Measurements from ENCODE around the gene UROS.

Gene UROS

DNA sequence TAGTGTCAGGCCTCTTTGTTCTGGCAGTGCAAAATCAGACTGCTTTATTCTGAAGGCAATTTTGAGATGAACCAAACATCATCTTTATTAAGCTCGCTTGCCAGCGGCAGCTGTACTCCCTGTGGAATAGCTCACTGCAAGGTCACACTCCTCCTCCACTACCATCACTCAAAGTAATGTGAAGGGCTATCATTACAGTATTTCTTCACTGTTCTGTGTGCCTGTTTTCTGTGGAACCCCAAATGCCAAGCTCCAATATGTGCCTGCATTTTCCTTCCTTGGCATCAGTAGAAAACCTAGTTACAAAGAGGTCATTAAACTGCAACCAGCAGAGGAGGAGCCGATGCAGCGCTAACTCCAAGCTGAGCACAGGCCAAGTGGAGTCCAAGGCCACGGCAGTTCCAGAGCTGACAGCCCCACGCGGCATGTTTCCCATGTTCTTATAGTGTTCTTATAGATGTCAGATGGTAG lies 21.7 kb upstream of the UROS start:
- ATAC-seq, result no peak
- H3K36me3 Mint-ChIP-seq, result peaks cover 51% of the 10 kb centered on the region

DNA sequence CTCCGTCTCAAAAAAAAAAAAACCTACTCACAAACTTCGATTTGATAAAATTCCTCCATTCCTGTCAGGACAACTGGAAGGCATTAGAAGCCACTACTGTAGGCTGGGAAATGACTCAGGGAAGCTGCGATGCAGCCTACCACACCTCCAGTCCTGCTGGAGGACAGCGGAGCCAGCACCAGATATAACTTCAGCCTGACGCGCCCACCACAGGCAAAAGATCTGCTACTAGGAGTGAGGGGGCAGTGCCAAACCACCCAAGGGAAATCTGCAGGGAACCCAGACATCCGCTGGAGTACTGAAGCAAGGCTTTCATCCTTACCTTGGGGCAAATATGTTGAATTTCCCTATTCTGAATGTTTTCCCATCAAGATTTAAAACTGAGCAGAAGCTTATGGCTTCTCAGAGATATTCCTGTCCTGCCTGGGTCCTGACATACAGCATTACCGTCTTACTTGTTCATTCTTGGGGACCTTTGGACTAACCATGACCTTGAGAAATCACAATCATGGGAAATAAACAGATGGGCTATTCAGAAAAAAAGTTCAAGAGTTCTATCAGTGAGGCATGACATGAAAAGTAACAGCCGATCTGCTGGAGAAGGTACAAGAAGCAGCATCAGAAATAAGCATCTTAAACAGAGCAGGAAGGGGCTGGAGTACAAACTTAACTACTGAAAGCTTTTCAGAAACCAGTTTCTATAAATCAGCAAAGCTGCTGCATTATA lies 20.7 kb upstream of the UROS start:
- H3K27ac Mint-ChIP-seq, result no peak overlapping the region
- peaks cover 55% of the 10 kb centered on the region for H3K36me3 Mint-ChIP-seq

More for the DNA sequence above, 21.7 kb upstream of the UROS start:
- no peak overlapping the region for H3K4me3 Mint-ChIP-seq
- H3K27me3 Mint-ChIP-seq, result no peaks in the 10 kb centered on the region
- no peaks in the 10 kb centered on the region for H3K4me1 Mint-ChIP-seq
- H3K27ac Mint-ChIP-seq, result no peak overlapping the region
- no peaks in the 10 kb centered on the region for H3K9me3 Mint-ChIP-seq

GRCh38 chr10:125840955-125841354 lies 17.9 kb upstream of the UROS start:
- Mint-ChIP-seq H3K4me1 (no peaks in the 10 kb centered on the region), H3K4me3 (no peak overlapping the region), H3K9me3 (no peaks in the 10 kb centered on the region), H3K36me3 (peaks cover 50% of the 10 kb centered on the region), H3K27ac (no peak overlapping the region), H3K27me3 (no peaks in the 10 kb centered on the region)
- no peak for ATAC-seq

More for the DNA sequence above, 20.7 kb upstream of the UROS start:
- Mint-ChIP-seq H3K4me3 (no peak overlapping the region), H3K9me3 (no peaks in the 10 kb centered on the region), H3K4me1 (no peaks in the 10 kb centered on the region), H3K27me3 (no peaks in the 10 kb centered on the region)
- no peak for ATAC-seq

GRCh38 chr10:125840406-125840805 lies 17.3 kb upstream of the UROS start:
- Mint-ChIP-seq H3K4me3 (no peak overlapping the region), H3K4me1 (no peaks in the 10 kb centered on the region), H3K27me3 (no peaks in the 10 kb centered on the region), H3K27ac (no peak overlapping the region), H3K9me3 (no peaks in the 10 kb centered on the region), H3K36me3 (peaks cover 52% of the 10 kb centered on the region)
- ATAC-seq, result no peak

DNA sequence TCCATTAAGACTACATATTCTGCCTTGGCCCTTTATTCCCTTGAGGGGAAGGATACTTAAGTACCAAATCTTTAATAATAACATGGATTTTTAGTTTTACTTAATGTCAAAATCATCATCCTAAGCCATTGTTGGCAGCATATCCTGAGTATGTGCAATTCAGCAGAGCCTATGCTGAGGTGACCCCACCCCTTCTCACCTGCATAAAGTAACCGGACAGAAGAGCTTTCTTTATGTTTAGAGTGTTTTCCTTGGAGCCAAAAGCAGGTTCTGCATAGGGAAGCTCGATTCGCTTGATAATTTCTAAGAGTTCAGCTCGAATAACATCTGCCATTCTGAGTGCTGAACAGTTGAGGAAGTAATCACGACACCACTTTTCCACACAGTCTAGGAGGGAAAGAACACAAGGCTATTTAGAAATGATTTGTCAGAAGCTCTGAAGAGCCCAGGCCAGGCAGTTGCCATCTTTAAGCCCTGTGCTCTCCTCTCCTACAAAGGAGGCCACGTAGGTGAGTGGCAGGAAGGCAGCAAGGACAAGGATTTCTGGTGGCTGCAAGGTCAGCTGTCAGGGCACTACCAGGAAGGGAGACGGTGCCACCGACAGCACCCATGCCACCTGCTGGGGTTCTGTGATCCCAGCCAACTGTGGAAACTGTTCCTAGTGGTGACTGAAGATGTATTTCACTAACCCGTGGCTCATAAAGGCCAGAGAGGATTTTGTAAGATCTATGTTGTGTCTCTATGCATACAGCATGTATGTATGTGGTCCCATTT lies 15.9 kb upstream of the UROS start:
- Mint-ChIP-seq H3K4me1 (no peaks in the 10 kb centered on the region), H3K4me3 (no peak overlapping the region), H3K36me3 (peaks cover 64% of the 10 kb centered on the region), H3K27ac (no peak overlapping the region), H3K27me3 (no peaks in the 10 kb centered on the region), H3K9me3 (no peaks in the 10 kb centered on the region)
- no peak for ATAC-seq

- Mint-ChIP-seq H3K9me3 (no peaks in the 10 kb centered on the region), H3K27ac (no peak overlapping the region), H3K4me1 (no peaks in the 10 kb centered on the region), H3K27me3 (no peaks in the 10 kb centered on the region), H3K36me3 (peaks cover 72% of the 10 kb centered on the region), H3K4me3 (no peak overlapping the region)
- no peak for ATAC-seq
Observed at GRCh38 chr10:125836746-125837145, 13.7 kb upstream of the UROS start.

GRCh38 chr10:125828311-125828710 lies 5.3 kb upstream of the UROS start:
- ATAC-seq, result no peak
- Mint-ChIP-seq H3K36me3 (peaks cover 41% of the 10 kb centered on the region), H3K27ac (no peak overlapping the region)

DNA sequence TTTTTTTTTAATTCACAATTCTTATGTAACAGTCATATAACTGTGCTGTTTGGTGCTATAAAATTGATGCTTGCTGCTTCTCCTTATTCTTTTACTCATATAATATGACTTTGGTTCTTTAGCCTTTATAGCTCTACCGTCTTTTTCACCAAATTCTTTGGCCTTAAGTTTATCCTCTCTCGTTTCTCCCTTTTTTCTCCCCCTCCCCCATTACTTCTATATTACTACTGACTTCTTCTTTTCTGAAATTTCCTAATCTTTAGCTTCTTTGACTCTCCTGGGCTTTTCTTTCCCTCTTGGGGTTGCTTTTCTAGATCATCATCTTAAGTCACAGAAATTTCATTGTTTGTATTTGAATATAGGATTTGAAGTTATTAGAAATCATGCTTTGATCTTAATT lies 4.1 kb upstream of the UROS start:
- no peak overlapping the region for H3K4me3 Mint-ChIP-seq

More at GRCh38 chr10:125828311-125828710, 5.3 kb upstream of the UROS start:
- no peaks in the 10 kb centered on the region for H3K27me3 Mint-ChIP-seq
- H3K4me1 Mint-ChIP-seq, result peaks cover 23% of the 10 kb centered on the region
- H3K4me3 Mint-ChIP-seq, result no peak overlapping the region
- H3K9me3 Mint-ChIP-seq, result no peaks in the 10 kb centered on the region

GRCh38 chr10:125824736-125825135 lies 1.7 kb upstream of the UROS start:
- Mint-ChIP-seq H3K9me3 (no peaks in the 10 kb centered on the region), H3K36me3 (peaks cover 24% of the 10 kb centered on the region)

More for the DNA sequence above, 4.1 kb upstream of the UROS start:
- no peak for ATAC-seq
- Mint-ChIP-seq H3K4me1 (peaks cover 23% of the 10 kb centered on the region), H3K36me3 (peaks cover 31% of the 10 kb centered on the region), H3K27ac (no peak overlapping the region), H3K27me3 (no peaks in the 10 kb centered on the region), H3K9me3 (no peaks in the 10 kb centered on the region)

DNA sequence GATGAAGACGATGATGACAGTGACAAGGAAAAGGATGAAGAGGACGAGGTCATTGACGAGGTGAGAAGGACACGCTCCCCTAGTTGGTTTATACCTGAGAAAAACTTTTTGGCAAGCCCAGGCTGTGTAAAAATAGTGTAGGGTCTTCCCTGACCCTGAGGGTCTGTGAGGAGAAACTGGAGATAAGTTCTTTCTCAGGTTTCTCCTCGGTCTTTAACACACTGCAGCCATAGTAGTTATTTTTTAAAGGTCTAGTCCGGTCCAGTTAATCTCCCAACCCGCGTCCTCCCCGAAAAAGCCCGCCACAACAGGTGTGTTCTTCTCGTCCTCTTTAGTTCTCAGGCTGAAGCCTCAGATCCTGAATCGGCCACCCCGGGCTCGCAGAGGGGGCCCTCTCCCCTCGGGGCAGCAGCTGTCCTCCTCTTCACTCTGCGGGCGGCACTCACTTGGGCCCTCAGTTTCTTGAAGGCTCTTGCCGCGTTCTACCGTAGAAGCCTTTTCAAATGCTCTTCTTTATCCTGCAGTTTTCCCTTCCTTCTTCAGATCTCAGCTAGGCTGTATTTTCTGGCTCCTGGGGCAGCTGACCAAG lies 699 bp upstream of the UROS start:
- Mint-ChIP-seq H3K4me1 (peaks cover 32% of the 10 kb centered on the region), H3K4me3 (no peak overlapping the region), H3K27ac (no peak overlapping the region), H3K27me3 (no peaks in the 10 kb centered on the region), H3K36me3 (peaks cover 17% of the 10 kb centered on the region), H3K9me3 (no peaks in the 10 kb centered on the region)
- no peak for ATAC-seq

More at GRCh38 chr10:125824736-125825135, 1.7 kb upstream of the UROS start:
- ATAC-seq, result no peak
- H3K27me3 Mint-ChIP-seq, result no peaks in the 10 kb centered on the region
- H3K4me1 Mint-ChIP-seq, result peaks cover 36% of the 10 kb centered on the region
- no peak overlapping the region for H3K27ac Mint-ChIP-seq
- H3K4me3 Mint-ChIP-seq, result no peak overlapping the region

- peaks cover 15% of the 10 kb centered on the region for H3K4me1 Mint-ChIP-seq
- peaks cover 3% of the 10 kb centered on the region for H3K36me3 Mint-ChIP-seq
- no peak overlapping the region for H3K27ac Mint-ChIP-seq
- H3K27me3 Mint-ChIP-seq, result no peaks in the 10 kb centered on the region
- no peak overlapping the region for H3K4me3 Mint-ChIP-seq
- H3K9me3 Mint-ChIP-seq, result no peaks in the 10 kb centered on the region
- ATAC-seq, result no peak
Observed at GRCh38 chr10:125820701-125821100, 2.4 kb downstream of the UROS start.

DNA sequence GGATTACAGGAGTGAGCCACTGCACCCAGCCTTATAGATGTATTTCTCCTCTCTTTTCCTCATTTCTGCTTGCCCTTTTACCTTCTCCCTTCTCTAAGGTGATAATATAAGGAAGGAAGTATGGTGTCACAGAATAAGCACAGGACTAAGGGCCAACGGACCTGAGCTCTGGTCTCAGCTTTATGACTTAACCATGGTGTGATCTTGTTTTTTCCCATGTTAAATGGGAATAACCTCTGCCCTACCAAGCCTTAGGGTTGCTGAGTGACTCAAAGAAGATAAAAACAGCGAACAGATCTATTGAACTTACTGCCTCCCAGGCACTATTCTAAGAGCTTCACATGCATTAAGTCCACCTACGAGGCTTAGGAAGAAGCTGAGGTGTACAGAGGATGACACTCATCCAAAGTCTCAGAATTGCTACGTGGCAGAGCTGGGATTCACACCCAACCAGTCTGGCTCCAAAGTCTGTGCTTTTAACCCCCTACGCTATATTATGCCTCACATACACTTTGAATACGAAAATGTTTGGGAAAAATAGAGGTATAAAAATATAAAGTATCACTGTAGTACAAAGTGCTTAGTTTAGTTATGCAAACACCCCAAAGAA lies 5.6 kb downstream of the UROS start:
- no peaks in the 10 kb centered on the region for H3K9me3 Mint-ChIP-seq
- H3K4me1 Mint-ChIP-seq, result peaks cover 14% of the 10 kb centered on the region
- peaks cover 30% of the 10 kb centered on the region for H3K36me3 Mint-ChIP-seq
- H3K27me3 Mint-ChIP-seq, result no peaks in the 10 kb centered on the region
- H3K27ac Mint-ChIP-seq, result no peak overlapping the region
- no peak overlapping the region for H3K4me3 Mint-ChIP-seq
- ATAC-seq, result no peak

GRCh38 chr10:125816548-125816947 lies 6.5 kb downstream of the UROS start:
- Mint-ChIP-seq H3K4me1 (peaks cover 8% of the 10 kb centered on the region), H3K27me3 (no peaks in the 10 kb centered on the region), H3K36me3 (peaks cover 30% of the 10 kb centered on the region), H3K4me3 (no peak overlapping the region), H3K27ac (no peak overlapping the region), H3K9me3 (no peaks in the 10 kb centered on the region)
- no peak for ATAC-seq

GRCh38 chr10:125815764-125816163 lies 7.3 kb downstream of the UROS start:
- ATAC-seq, result no peak
- H3K9me3 Mint-ChIP-seq, result no peaks in the 10 kb centered on the region
- no peak overlapping the region for H3K4me3 Mint-ChIP-seq
- H3K36me3 Mint-ChIP-seq, result peaks cover 36% of the 10 kb centered on the region
- H3K27me3 Mint-ChIP-seq, result no peaks in the 10 kb centered on the region
- peaks cover under 1% of the 10 kb centered on the region for H3K4me1 Mint-ChIP-seq
- no peak overlapping the region for H3K27ac Mint-ChIP-seq

GRCh38 chr10:125812128-125812750 lies 10.8 kb downstream of the UROS start:
- H3K27me3 Mint-ChIP-seq, result no peaks in the 10 kb centered on the region
- H3K9me3 Mint-ChIP-seq, result no peaks in the 10 kb centered on the region
- ATAC-seq, result no peak
- peaks cover 55% of the 10 kb centered on the region for H3K36me3 Mint-ChIP-seq
- no peak overlapping the region for H3K4me3 Mint-ChIP-seq
- no peak overlapping the region for H3K27ac Mint-ChIP-seq
- no peaks in the 10 kb centered on the region for H3K4me1 Mint-ChIP-seq
